Neural cell (in vitro differentiated cells): ENCODE data around the gene GALNT5.

Experiments used
- EP300 ChIP-seq: fragments of 450-650 bp; conservative IDR thresholded peaks from 2 replicates; pipeline ENCODE4 v1.6.1; 2014; ENCODE audit warnings: antibody characterized with exemption, mild to moderate bottlenecking, moderate library complexity; ENCODE audit not compliant: poor library complexity, severe bottlenecking
- EZH2 ChIP-seq: fragments of 200-600, 300-800 bp; shearing (Covaris generic), sonication (generic); IDR thresholded peaks from 2 replicates; pipeline ENCODE4 v1.6.1; 2014; ENCODE audit warnings: antibody characterized with exemption, low read length, borderline replicate concordance, mild to moderate bottlenecking; ENCODE audit not compliant: insufficient read depth, poor library complexity, severe bottlenecking
- MXI1 ChIP-seq: fragments of 450-650 bp; conservative IDR thresholded peaks from 2 replicates; pipeline ENCODE4 v1.6.1; 2014; ENCODE audit warnings: antibody characterized with exemption, mild to moderate bottlenecking; ENCODE audit not compliant: poor library complexity, severe bottlenecking
- POLR2AphosphoS5 ChIP-seq: IDR thresholded peaks from 2 replicates; pipeline ENCODE4 v1.6.1; 2012
- SMC3 ChIP-seq: fragments of 450-650 bp; conservative IDR thresholded peaks from 2 replicates; pipeline ENCODE4 v1.6.1; 2014; ENCODE audit warnings: antibody characterized with exemption, mild to moderate bottlenecking, moderate library complexity; ENCODE audit not compliant: poor library complexity
- TAF1 ChIP-seq: IDR thresholded peaks from 2 replicates; pipeline ENCODE4 v1.6.1; 2012; ENCODE audit warnings: low read depth
- TF ChIP-seq, protein P1 (sequence below): fragments of 450-650 bp; IDR thresholded peaks from 2 replicates; pipeline ENCODE4 v1.5.1; 2014; ENCODE audit warnings: antibody characterized with exemption, mild to moderate bottlenecking, moderate library complexity; ENCODE audit not compliant: poor library complexity, severe bottlenecking

DNA sequence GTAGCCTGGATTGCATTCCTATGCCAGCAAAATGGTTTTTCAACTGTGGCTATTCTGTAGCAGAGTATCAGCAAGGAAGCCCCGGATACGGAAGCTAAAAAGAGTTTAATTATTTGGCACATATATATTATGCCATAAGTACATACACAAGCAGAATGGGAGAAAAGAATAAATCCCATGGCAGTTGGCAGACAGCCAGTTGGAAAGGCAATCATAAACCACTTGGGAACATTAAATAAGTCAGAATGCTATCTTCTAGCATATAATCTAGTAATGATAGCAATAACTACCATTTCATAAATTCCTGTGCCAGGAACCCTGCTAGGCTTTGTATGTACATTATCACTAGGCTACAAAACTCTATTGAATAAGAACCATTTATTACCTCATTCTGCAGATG, 26.0 kb downstream of the GALNT5 start:
- TF ChIP-seq, protein P1, sequence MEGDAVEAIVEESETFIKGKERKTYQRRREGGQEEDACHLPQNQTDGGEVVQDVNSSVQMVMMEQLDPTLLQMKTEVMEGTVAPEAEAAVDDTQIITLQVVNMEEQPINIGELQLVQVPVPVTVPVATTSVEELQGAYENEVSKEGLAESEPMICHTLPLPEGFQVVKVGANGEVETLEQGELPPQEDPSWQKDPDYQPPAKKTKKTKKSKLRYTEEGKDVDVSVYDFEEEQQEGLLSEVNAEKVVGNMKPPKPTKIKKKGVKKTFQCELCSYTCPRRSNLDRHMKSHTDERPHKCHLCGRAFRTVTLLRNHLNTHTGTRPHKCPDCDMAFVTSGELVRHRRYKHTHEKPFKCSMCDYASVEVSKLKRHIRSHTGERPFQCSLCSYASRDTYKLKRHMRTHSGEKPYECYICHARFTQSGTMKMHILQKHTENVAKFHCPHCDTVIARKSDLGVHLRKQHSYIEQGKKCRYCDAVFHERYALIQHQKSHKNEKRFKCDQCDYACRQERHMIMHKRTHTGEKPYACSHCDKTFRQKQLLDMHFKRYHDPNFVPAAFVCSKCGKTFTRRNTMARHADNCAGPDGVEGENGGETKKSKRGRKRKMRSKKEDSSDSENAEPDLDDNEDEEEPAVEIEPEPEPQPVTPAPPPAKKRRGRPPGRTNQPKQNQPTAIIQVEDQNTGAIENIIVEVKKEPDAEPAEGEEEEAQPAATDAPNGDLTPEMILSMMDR, result no peak
- TF ChIP-seq EZH2 (no peak), TAF1 (no peak), POLR2AphosphoS5 (no peak), MXI1 (no peak), SMC3 (no peak), EP300 (no peak)
